NCI-H524 treated with DMSO at 0.1 percent for 48 hours (cell line): ENCODE data around the gene MED14.

ENCODE experiments used
- DNase-seq: peaks from one replicate; lab custom pipeline; 2025; lab: John Stamatoyannopoulos, UW

The MED14 gene

GRCh38 chrX:40612511-40612910 lies 122.8 kb downstream of the MED14 start:
- DNase-seq: no peak

- DNase-seq: no peak
Measured at GRCh38 chrX:40607381-40607780, 128.0 kb downstream of the MED14 start.

- DNase-seq: no peak
Measured at GRCh38 chrX:40603446-40603845, 131.9 kb downstream of the MED14 start.
